Measurements from ENCODE around the gene DMTF1.

DNA sequence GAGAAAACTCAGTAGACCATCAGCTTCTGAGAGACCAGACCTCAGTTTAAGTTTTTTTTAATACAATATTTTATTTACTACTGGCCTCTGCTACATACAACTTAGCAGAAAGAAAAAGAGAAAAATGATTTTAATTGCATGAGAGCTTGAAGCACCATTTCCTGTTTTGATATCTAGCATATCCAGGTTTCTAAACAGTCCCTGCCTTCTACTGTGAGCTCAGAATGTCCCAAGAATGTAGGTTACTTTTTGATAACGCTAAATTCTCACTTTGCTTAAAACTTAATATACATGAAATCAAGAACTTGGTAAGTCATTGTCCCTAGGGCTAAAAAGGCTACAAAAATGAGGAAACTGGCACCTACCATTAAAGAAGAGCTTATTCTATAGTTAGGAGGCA is 60.2 kb downstream of the DMTF1 start:
- TF ChIP-seq, protein P1, sequence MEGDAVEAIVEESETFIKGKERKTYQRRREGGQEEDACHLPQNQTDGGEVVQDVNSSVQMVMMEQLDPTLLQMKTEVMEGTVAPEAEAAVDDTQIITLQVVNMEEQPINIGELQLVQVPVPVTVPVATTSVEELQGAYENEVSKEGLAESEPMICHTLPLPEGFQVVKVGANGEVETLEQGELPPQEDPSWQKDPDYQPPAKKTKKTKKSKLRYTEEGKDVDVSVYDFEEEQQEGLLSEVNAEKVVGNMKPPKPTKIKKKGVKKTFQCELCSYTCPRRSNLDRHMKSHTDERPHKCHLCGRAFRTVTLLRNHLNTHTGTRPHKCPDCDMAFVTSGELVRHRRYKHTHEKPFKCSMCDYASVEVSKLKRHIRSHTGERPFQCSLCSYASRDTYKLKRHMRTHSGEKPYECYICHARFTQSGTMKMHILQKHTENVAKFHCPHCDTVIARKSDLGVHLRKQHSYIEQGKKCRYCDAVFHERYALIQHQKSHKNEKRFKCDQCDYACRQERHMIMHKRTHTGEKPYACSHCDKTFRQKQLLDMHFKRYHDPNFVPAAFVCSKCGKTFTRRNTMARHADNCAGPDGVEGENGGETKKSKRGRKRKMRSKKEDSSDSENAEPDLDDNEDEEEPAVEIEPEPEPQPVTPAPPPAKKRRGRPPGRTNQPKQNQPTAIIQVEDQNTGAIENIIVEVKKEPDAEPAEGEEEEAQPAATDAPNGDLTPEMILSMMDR (IDR thresholded peaks at IDR 0.05), result no peak
- TF ChIP-seq POLR2A (IDR thresholded peaks at IDR 0.05), result no peak

All from body of pancreas (tissue), 4 donors.